GM18870 (cell line): ENCODE data around the gene NANS.
A peak's percentile ranks its signal among the peaks of the same experiment; 100 is the strongest.

Source experiments
- ATAC-seq: cut with Tn5 transposase; IDR thresholded peaks from one replicate; pipeline ENCODE4 v1.9.1; 2021; ENCODE audit warnings: moderate library complexity; ENCODE audit not compliant: unreplicated experiment

NANS gene

DNA sequence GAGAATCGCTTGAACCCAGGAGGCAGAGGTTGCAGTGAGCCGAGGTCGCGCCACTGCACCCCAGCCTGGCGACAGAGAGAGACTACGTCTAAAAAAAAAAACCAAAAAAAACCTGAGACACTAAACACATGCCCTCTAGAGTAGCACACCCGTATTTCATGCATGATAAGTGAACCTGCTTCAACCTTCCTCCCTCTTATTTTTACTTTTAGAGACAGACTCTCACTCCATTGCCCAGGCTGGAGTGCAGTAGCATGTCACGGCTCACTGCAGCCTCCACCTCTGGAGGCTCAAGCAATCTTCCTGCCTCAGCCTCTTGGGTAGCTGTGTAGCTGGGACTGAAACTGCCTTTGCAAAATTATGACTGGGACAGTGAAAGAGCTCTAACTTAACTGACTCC, 17.6 kb upstream of the NANS start:
- no peak for ATAC-seq

DNA sequence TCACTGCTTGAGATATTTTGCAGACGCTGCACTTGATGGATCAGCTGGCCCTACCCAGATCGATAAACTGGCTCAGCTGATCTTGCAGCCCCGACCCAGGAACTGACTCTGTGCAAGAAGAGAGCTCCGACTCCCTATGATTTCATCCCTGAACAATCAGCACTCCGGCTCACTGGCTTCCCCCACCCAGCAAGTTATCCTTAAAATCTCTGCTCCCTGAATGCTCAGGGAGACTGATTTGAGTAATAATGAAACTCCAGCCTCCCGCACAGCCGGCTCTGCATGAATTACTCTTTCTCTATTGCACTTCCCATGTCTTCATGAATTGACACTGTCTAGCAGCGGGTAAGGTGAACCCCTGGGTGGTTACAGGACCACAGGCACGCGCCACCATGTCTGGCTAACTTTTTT, 16.9 kb upstream of the NANS start:
- no peak for ATAC-seq

DNA sequence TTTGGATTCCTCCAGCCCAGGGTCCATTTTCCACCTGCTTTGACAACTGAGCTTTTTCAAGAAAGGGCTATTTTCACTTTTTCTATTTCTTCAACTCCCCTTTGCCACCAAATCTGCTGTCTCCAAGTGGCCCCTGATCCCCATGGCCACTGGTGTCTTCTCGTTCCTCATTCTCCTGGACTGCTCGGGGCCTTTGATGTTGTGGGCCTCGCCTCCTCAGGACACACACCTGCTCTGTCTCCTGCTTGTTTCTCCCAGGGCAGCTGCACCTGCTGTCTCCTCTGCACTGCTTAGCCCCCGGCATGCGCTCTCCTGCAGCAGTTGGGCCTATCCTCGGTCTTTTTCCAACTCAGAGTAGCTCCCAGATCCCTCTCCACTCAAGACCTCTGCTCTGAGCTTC, 16.3 kb upstream of the NANS start:
- ATAC-seq = no peak

DNA sequence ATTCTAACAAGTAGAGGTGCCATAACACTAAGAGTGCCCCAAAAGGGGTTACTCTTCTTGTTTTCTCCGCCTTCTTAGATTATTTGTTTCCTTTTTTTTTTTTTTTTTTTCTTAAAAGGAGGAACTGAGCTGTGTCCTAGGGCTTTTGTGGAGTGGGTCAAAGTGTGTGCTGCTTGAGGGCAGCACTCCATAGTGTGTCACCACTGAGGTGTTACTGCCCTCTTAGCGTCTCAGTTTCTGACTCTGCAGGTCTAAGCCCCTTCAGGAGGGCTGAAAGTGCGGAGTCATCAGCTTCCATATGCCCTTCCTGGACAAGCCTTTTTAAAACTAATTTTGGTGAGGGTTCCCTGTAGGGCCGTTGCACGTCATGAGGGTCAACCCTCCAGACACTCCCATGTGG, 12.6 kb upstream of the NANS start:
- no peak for ATAC-seq

DNA sequence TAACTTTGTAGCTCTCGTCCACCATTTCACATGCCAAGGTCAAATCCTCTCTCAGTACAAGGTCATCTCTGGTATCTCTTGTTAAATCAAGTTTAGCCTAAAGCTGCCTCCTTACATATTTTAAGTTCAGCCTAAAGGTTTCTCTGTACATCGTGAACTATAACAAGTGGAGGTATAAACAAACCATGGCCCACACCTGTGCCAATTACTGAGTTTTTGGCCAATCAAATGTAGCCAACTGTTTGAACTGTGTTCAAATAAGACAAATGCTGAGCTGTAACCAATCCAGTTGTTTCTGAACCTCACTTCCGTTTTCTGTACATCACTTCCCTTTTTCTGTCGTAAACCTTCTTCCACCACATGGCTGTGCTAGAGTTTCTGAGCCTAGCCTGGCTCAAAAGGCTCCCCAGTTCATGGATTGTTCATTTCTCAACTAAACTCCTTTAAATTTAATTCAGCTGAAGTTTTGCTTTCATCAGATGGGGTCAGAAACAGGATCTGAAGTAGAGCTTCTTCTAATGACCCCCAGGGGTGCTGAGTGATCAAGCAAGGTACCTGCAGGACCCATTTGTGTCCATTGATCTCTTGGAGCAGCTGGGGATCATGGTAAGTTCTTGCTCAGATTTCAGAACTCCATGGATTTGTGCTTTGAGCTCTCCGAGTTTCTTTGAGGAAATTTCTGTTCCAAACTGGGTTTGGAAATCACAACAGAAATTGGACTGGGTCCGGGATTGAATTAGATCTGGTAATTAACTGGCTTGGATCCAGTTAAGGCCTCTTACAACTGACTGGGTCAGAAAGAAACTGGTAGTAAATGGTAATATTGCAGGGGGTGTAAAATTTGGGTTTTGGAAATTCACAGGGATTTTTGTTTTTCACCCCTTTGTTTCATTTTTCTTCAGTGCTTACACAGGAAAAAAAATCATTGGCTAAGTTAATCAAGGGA, 11.0 kb upstream of the NANS start:
- ATAC-seq = no peak

DNA sequence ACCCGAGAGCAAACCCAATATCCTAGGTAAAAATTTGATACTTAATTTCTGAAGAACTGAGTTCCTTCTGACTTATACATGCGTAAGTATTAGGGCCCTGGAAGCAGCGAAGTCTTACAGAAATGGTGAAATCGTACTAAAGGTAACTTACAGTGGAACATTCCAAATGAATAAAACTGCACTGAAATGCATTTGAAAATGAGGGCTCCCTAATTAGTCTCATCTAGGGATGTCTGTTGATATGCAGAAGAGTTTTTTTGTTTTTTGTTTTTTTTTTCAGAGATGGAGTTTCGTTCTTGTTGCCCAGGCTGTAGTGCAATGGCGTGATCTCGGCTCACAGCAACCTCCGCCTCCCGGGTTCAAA, 10.4 kb upstream of the NANS start:
- no peak for ATAC-seq

DNA sequence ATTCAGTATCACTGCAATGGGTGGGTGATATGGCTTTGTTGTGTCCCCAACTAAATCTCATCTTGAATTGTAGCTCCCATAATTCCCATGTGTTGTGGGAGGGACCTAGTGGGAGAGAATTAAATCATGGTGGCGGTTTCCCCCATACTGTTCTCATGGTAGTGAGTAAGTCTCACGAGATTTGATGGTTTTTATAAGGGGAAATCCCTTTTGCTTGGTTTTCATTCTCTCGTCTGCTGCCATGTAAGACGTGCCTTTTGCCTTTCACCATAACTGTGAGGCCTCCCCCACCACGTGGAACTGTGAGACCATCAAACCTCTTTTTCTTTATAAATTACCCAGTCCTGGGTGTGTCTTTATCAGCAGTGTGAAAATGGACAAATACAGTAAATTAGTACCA, 9.5 kb upstream of the NANS start:
- no peak for ATAC-seq

DNA sequence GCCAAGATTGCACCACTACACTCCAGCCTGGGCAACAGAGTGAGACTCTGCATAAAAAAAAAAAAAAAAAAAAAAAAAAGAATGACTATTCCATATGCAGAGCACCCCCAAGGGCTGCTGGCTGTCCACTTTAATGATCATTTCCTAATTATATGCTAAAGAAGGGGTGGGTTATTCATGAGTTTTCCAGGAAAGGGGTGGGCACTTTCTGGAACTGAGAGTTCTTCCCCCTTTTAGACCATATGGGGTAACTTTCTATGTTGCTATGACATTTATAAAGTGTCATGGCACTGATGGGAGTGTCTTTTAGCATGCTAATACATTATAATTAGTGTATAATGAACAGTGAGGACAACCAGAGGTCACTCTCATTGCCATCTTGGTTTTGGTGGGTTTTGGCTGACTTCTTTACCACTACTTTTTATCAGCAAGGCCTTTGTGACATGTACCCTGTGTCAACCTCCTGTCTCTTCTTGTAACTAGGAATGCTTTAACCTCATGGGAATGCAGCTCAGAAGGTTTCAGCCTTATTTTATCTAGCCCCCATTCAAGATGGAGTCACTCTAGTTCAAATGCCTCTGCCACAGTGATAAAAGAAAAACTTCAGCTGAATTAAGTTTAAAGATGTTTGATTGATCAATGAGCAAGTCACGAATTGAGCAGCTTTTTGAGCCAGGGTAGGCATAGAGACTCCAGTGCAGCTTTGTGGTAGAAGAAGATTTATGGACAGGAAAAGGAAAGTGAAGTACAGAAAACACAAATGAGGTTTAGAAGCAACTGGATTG, 7.1 kb upstream of the NANS start:
- ATAC-seq = no peak

DNA sequence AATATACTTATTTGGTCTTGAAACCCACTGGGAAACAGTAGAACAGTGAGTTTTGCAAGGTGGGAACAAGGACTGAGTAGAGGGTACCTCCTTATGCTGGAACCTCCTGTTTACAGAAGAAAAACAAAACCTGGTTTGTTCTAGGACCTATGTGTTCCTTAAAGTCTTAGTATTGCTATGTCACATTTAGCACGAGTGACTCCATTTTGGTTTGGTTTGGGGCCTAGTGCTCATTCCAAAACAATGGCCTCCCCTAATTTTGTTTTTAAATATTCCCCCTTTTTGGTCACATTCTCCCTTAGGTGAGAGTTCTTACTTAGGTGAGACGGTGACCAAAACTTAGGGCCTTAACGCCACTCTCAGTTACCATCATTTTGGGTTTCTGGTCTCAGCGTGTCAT, 6.2 kb upstream of the NANS start:
- ATAC-seq = no peak

DNA sequence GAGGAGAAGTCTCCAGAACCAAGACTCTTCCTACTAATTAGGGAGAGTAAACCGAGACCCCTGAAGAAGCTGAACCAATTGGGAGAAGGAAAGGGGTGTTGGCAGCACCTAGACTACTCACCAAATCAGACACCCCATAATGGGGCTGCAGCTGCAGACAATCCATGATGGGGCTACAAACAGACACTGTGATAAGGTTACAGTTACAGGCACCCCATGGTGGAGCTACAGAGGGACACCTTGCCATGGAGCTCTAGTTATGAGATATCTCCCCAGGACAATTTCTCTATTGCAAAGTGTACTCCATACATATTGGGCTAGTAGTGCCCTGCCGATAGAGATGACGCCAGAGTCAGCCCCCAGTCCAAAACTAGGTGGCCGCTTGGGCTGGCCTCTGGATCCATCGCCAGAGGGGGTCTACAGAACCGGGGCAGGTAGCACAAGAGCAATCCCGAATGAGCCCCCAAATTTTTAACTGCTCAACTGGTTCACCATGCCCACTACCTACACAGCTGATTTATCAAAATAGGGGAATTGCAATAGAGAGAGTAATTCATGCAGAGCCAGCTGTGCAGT, 2.1 kb upstream of the NANS start:
- no peak for ATAC-seq

DNA sequence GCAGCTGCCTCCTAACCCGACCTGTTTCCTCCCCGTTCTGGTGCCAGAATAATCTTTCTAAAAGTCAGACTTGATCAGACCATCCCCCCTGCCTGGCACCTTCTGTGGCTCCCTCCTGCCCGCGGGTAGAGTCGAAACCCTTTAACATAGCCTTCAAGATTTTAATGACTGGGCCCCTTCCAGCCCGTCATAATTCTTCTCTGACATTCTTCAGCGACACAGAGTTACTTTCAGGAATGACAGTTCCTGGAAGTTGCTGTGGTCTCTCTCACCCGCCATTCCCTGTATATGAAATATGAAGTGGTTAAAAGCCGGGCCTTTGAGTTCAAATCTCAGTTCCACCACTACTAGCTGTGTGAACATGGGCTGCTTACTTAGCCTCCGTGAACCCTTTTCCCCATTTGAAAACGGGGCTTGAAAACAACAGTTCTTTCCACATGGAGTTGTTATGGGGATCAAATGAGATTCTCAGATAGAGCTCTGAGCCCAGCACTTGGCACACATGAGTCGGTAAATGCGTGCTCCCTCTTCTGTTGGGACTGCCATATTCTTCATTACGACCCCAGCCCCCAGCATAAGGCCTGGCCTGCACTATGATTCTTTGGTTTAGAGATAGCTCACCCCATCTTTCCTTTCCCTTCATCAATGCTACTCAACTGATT, 737 bp downstream of the NANS start:
- ATAC-seq = peak; percentile 4

DNA sequence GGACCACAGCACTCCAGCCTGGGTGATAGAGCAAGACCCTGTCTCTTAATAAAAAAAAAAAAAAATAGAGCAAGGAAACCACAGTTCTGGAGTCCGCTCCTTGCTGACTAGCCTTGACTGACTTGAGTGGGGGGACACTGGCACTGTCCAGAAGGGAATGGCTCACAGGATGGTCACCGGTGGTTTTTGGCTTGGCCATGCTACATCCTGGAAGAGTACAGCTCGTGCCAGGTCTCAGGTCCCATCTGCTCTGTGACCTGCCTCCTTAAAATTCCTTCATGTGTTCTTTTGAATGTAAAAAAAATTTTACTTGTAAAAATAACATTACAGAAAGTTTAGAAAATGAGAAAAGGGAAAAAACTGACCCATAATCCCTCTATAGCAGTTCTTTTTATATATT, 5.6 kb downstream of the NANS start:
- no peak for ATAC-seq

DNA sequence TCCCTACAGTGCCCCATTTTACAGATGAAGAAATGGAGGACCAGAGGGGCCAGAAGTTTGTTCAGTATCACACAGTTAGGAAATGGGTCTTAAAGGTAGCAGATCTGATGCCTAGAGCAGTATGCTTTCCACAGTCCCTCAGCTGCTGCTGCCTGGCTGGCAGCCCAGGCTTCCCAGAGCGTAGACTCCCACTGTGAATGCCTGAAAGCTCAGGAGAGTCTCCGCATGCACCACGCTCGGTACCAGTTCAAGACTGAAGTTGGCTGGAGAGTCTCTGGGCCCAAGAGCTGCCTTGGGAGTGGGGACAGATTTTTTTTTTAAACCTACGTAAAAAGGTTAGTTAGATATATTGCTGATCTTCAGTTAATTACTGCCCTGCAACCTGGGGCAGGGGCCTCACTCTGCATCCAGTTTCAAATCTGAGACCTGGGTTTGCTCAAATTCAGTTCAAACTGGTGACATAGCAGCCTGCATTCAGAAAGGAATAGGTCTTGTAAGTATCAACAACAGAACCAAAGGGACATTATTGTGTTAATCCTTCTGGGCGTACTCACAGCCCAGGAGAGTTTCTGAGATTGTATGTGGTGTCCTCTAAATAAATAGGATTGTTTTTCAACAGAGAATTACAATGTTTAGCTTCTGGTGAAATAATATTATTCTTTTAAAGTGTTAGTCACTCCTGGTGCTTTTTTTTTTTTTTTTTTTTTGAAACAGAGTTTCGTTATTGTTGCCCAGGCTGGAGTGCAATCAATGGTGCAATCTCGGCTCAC, 8.3 kb downstream of the NANS start:
- ATAC-seq = no peak

DNA sequence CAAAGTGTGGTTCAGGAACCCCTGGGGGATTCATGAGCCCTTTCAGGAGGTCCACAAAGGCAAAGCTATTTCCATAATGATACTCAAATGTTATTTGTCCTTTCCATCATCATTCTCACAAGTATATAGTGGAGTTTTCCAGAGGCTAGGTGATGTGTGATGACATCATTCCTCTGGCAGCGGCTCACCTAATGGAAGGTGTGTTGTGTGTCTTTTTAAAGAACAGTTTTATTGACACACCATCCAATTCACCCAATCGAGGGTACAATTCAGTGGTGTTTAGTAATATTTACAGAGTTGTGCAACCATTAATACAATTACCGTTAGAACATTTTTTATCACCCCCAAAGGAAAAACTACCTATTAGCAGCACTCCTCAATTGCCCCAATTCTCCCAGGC, 9.7 kb downstream of the NANS start:
- ATAC-seq = no peak

DNA sequence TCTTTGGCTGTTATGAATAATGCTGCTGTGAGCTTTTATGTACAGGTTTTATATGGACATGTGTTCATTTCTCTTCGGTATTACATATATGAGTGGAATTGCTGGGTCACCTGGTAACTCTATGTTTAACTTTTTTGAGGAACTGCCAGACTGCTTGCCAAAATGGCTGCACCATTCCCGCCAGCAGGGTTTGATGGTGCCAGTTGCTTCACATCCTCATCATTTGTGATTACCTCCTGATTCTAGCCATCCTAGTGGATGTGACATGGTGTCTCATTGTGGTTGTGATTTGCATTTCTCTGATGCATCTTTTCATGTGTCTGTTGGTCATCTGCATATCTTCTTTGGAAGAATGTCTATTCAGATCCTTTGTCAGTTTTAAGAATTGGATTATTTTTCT, 10.7 kb downstream of the NANS start:
- ATAC-seq = no peak

DNA sequence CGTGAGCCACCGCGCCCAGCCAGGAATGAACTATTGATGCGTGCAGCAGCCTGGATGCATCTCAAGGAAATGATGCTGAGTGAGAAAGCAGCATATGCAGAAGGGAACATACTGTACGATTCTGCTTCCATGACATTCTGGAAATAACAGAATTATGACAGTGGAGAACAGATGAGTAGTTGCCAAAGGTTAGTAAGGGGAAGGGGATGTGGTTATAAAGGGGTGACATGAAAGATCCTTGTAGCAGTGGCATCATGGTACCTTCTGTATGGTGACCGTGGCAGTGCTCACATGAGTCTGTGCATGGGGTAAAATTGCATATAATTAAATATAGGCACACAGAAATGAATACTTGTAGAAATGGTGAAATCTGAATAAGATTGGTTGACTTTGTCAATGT, 13.0 kb downstream of the NANS start:
- no peak for ATAC-seq

DNA sequence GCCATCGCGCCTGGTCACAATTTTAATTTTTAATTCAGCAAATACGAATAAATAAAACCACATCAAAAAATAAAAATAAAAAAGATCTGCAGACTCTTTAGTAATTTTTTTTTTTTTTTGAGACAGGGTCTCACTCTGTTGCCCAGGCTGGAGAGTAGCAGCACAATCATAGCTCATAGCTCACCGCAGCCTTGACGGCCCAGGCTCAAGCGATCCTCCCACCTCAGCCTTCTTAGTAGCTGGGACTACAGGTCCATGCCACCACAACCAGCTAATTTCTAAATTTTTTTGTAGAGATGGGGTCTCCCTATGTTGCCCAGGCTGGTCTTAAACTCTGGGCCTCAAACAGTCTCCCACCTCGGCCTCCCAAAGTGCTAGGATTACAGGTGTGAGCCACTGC, 14.2 kb downstream of the NANS start:
- ATAC-seq = no peak

DNA sequence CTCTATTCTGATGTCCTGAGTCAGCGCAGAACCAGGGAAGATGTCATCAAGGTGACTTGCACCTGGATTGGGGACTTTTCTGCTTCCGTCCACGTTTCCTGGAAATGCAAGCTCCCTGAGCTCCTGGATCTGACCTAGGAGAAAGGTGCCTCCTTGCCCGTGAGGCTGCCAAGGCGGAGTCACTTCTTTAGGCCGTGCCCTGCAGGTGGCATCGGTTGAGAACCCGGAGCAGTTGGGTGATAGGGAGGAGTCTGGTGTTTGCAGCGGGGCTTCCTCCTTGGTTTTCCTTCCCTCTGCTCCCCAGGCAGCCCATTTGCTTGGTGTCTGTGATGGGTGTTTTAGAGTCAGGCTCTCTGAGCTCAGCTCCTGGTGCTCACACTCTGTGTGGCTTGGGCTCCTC, 15.2 kb downstream of the NANS start:
- ATAC-seq = no peak

DNA sequence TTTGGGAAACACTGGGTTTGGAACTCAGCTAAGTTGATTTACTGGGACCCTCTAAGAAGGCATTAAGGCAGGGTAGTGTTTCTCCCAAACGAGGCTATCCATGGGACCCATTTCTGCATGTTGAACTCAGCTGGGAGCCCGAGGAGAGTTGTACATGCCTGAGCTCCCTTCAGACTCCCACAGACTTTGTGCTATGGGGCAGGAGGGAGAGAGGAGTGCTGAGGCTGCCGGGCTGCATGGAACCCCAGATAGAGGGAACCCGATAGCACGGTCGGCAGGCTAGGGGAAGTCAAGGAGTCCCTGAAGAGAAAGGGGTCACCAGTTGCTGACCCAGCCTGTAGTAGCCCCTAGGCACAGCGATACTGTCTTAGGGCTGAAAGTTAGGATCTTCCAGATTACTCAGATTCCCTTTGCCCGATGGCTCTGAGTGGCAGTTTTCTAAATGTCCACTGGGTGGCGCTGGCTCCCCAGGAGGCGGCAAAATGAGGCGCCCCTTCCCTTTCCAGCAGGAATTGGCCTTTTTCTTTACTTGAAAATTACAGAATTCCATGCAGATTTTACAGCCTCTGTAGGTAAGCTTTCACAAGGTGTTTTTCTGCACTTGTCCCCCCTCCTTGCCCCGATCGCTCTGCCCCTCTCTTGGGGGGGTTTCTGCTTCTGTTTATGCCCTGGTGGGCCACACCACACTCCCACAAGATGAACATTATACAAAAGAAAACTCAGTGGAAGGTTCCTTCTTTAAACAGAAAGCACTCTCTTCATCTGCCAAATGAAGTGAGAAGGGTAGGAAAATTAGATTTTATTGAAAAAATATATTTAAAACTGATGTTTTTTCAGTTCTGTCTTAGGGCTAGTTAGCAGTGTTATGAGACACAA, 17.8 kb downstream of the NANS start:
- ATAC-seq = no peak

DNA sequence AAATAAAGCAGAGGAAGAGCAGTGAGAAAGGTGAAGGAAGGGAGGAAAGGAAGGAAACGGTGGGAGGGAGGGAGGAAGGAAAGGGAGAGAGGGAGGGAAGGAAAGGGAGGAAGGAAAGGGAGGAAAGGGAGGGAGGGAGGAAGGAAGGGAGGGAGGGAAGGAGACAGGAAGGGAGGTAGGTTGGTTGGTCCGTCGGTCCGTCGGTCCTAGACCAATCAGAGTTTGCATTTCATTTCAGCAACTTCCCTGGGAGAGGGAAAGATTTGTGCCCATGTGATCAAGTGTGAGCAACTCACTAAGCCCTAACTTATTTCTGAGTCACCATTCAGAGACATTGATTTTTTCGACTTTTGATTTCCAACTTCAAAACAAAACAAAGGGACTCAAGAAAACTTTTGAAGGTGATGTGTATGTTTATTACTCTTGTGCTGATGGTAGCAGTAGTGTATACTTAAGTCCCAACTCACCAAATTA, 18.8 kb downstream of the NANS start:
- ATAC-seq = no peak
